GM12878 (cell line): ENCODE data around the gene TOMM20. TPM values are rescaled to one million over a fixed set of nuclear protein-coding genes. Genes with fewer than 3 reads are reported as not detected.
"Not testable (repeated sequence)": the region's sequence is repeated elsewhere in the genome, so short reads cannot be mapped to it uniquely, and the experiment has no call there.

ENCODE experiments used
- ATAC-seq: fragments of 200-7000 bp; cut with Tn5 transposase; 3 replicates; pipeline ENCODE4 v1.9.1; 2020; ENCODE audit warnings: mild to moderate bottlenecking, moderate library complexity
- BruUV-seq: library from RNA; stranded (reverse); fragments of 400-500 nt; replicated peaks from 2 replicates; lab custom pipeline; 2021; lab: Mats Ljungman, UMichigan
- CTCF ChIA-PET: fragments of 300-600 bp; sonication (Branson Sonifier 250); formaldehyde crosslinking; extraction: SDS; loops from one replicate; lab custom pipeline; 2021; ENCODE audit warnings: inconsistent platforms; lab: Yijun Ruan, JAX
- POLR2A ChIA-PET: fragments of 350-600 bp; formaldehyde crosslinking; extraction: SDS; loops from one replicate; lab custom pipeline; 2021; ENCODE audit warnings: inconsistent platforms; lab: Charles Lee
- RAD21 ChIA-PET: fragments of 300-600 bp; sonication (Branson Sonifier 250); formaldehyde crosslinking; loops from one replicate; lab custom pipeline; 2023; ENCODE audit warnings: antibody characterized with exemption; ENCODE audit not compliant: unreplicated experiment; lab: Charles Lee
- SMC1A ChIA-PET: fragments of 300-600 bp; sonication (Branson Sonifier 250); formaldehyde crosslinking; loops from one replicate; lab custom pipeline; 2023; ENCODE audit not compliant: unreplicated experiment, uncharacterized antibody; lab: Charles Lee
- DNase-seq: peaks from one replicate; pipeline ENCODE4 v3.0.0-alpha.2; 2011; ENCODE audit warnings: low read depth, low spot score
- FAIRE-seq: peaks from 3 replicates; lab custom pipeline; 2011; peaks lifted over from hg19 to GRCh38; lab: Jason Lieb, UNC
- H2AFZ ChIP-seq: 2 replicates; pipeline ENCODE4 v1.6.0; 2011; ENCODE audit warnings: low read depth, low read length, control low read depth; ENCODE audit not compliant: control insufficient read depth
- H3K27ac ChIP-seq: 2 replicates; pipeline ENCODE4 v1.5.1; 2011; ENCODE audit warnings: control low read depth; ENCODE audit not compliant: control insufficient read depth, insufficient read depth
- H3K27me3 ChIP-seq, 2 experiments: replicated peaks in 1 of 2; 2 replicates each; pipeline versions ENCODE4 v1.6.0 to v1.6.1; 2011; ENCODE audit warnings: low read length in 1 of 2; ENCODE audit not compliant: control insufficient read depth in 2 of 2, insufficient read depth in 2 of 2
- H3K36me3 ChIP-seq, 2 experiments: 2 replicates each; pipeline ENCODE4 v1.5.1; 2011; ENCODE audit warnings: low read length in 1 of 2; ENCODE audit not compliant: control insufficient read depth in 2 of 2, insufficient read depth in 2 of 2
- H3K4me1 ChIP-seq: 2 replicates; pipeline ENCODE4 v1.6.1; 2011; ENCODE audit warnings: mild to moderate bottlenecking, low read length, moderate library complexity, mixed read lengths; ENCODE audit not compliant: control insufficient read depth, insufficient read depth
- H3K4me2 ChIP-seq: 2 replicates; pipeline ENCODE4 v1.6.0; 2011; ENCODE audit warnings: control low read depth; ENCODE audit not compliant: control insufficient read depth, insufficient read depth
- H3K4me3 ChIP-seq: fragments of 200-600 bp; sonication (generic); 2 replicates; pipeline ENCODE4 v1.5.1; 2016
- H3K79me2 ChIP-seq: 2 replicates; pipeline ENCODE4 v1.6.0; 2011; ENCODE audit warnings: low read length; ENCODE audit not compliant: control insufficient read depth, insufficient read depth
- H3K9ac ChIP-seq: 2 replicates; pipeline ENCODE4 v1.8.0; 2011; ENCODE audit warnings: low read length, control low read depth, mixed read lengths; ENCODE audit not compliant: control insufficient read depth, insufficient read depth
- H3K9me3 ChIP-seq: replicated peaks from 3 replicates; pipeline ENCODE4 v1.5.1; 2011; ENCODE audit warnings: mild to moderate bottlenecking, low read length; ENCODE audit not compliant: control insufficient read depth, insufficient read depth
- H4K20me1 ChIP-seq: 2 replicates; pipeline ENCODE4 v1.6.0; 2011; ENCODE audit not compliant: control insufficient read depth, insufficient read depth
- CBFB ChIP-seq: IDR thresholded peaks from 2 replicates; pipeline ENCODE4 v1.6.1; 2016; ENCODE audit warnings: antibody characterized with exemption, low read depth
- DPF2 ChIP-seq: fragments of 450-650 bp; IDR thresholded peaks from 2 replicates; pipeline ENCODE4 v1.6.1; 2017; ENCODE audit warnings: mild to moderate bottlenecking
- ETV6 ChIP-seq, 2 experiments: fragments of 450-650 bp in 1 of 2; IDR thresholded peaks in 1 of 2; conservative IDR thresholded peaks in 1 of 2; 2 replicates each; pipeline ENCODE4 v1.6.1; 2014; ENCODE audit warnings: antibody characterized with exemption in 1 of 2, borderline replicate concordance in 1 of 2, low read depth in 1 of 2, mild to moderate bottlenecking in 1 of 2, moderate library complexity in 1 of 2
- HDGF ChIP-seq: fragments of 450-650 bp; IDR thresholded peaks from 2 replicates; pipeline ENCODE4 v1.6.1; 2016; ENCODE audit warnings: antibody characterized with exemption
- MTA2 ChIP-seq: fragments of 450-650 bp; IDR thresholded peaks from 2 replicates; pipeline ENCODE4 v1.6.1; 2016; ENCODE audit warnings: low read depth, mild to moderate bottlenecking, moderate library complexity
- NBN ChIP-seq: fragments of 450-650 bp; IDR thresholded peaks from 2 replicates; pipeline ENCODE4 v1.6.1; 2016
- NR2F1 ChIP-seq: fragments of 450-650 bp; conservative IDR thresholded peaks from 2 replicates; pipeline ENCODE4 v1.6.1; 2017; ENCODE audit warnings: mild to moderate bottlenecking
- SIN3A ChIP-seq: IDR thresholded peaks from 2 replicates; pipeline ENCODE4 v1.6.1; 2012; ENCODE audit warnings: low read depth, low read length, improper control_type of control experiment
- SKIL ChIP-seq: fragments of 450-650 bp; IDR thresholded peaks from 2 replicates; pipeline ENCODE4 v1.6.1; 2017; ENCODE audit warnings: mild to moderate bottlenecking, low read depth, inconsistent platforms; ENCODE audit not compliant: poor library complexity, severe bottlenecking
- SRF ChIP-seq, 2 experiments: IDR thresholded peaks; 2 replicates each; pipeline ENCODE4 v1.6.1; 2011; ENCODE audit warnings: low read depth in 2 of 2, low read length in 2 of 2, mild to moderate bottlenecking in 1 of 2, moderate library complexity in 1 of 2
- WGBS: methylation state at CpG from one replicate; pipeline ENCODE4 v1.1.6; 2016; ENCODE audit warnings: low lambda C conversion rate; ENCODE audit not compliant: insufficient replicate concordance, insufficient coverage; ENCODE audit errors: missing lambda C conversion rate; 5-methylcytosine and 5-hydroxymethylcytosine counted together
- in situ Hi-C: fragments of 300-500 bp; cut with MboI; formaldehyde crosslinking; loops from 9 replicates; pipeline ENCODE4 v1.14.3; 2018; ENCODE audit warnings: mixed read lengths
- intact Hi-C: fragments of 100-400 bp; cut with micrococcal nuclease; formaldehyde crosslinking; loops from one replicate; pipeline ENCODE4 v1.14.2; 2022; ENCODE audit not compliant: unreplicated experiment
- polyA plus RNA-seq, 11 experiments: library from polyadenylated mRNA; depleted of rRNA in 4 of 11; unstranded in 6 of 11; stranded (reverse) in 5 of 11; fragments of >200 nt; fragmentation: Nextera tagmentation in 4 of 11; fragmentation: Illumina TruSeq in 1 of 11; extraction: Ambion mirVana in 4 of 11; extraction: Trizol in 1 of 11; gene quantifications; 1 replicate in 1 of 11; 2 replicates in 10 of 11; pipeline versions ENCODE4 v1.2.1 to v1.2.3, GENCODE V29; 2011 to 2016; ENCODE audit warnings: inconsistent platforms in 2 of 11, missing spikeins in 2 of 11, low read depth in 1 of 11
- total RNA-seq, 4 experiments: library from RNA; depleted of rRNA in 3 of 4; stranded (reverse); fragments of >200 nt in 3 of 4; fragmentation: Illumina TruSeq in 1 of 4; extraction: Trizol in 1 of 4; gene quantifications; 2 replicates each; pipeline versions ENCODE4 v1.2.1 to v1.2.3, GENCODE V29; 2013 to 2021

Gene TOMM20
- total and polyA plus RNA-seq, 10 of the 15 experiments (the other 5 are each of a cell fraction or from before 2014, with no cell fraction given), result 39.8 to 138 (median 70.1) TPM

- Histone ChIP-seq H3K79me2 (peaks cover 11% of the 10 kb centered on the region), H3K4me1 (peaks cover 64% of the 10 kb centered on the region), H3K27ac (peak overlapping the region; percentile 95)
- BruUV-seq, H3K9me3 ChIP-seq, H3K4me3 ChIP-seq, FAIRE-seq, H3K36me3 ChIP-seq, DNase-seq, H4K20me1 ChIP-seq, intact Hi-C loops, H3K27me3 ChIP-seq, H3K9ac ChIP-seq, H3K4me2 ChIP-seq, H2AFZ ChIP-seq, ATAC-seq: not testable (repeated sequence)
- in situ Hi-C loops, result loop anchor here (5.0 to 25.0 kb wide), 6 partner anchors 103 to 968 kb away; no protein-coding TSS in a partner anchor
- ChIA-PET POLR2A (interaction anchor here (0.5 to 1.8 kb wide), 2 partner anchors 28 to 69 kb away, joined by 6 to 7 read pairs; no protein-coding TSS in a partner anchor), RAD21 (interaction anchor here (0.6 to 7.9 kb wide), 19 partner anchors 32 to 615 kb away, joined by 3 to 85 read pairs (median 5); no protein-coding TSS in a partner anchor), CTCF (interaction anchor here (1.0 to 2.5 kb wide), 6 partner anchors 16 to 580 kb away, joined by 4 to 7 read pairs (median 4); no protein-coding TSS in a partner anchor), SMC1A (interaction anchor here (0.6 to 11.3 kb wide), 17 partner anchors 61 to 592 kb away, joined by 3 to 174 read pairs (median 7); no protein-coding TSS in a partner anchor)
- WGBS, result 90% methylated on average over 4 of the region's 4 CpGs
- TF ChIP-seq HDGF, result 0 out of 2 replicates have a peak, but pooled peaks have one; percentile 26
- TF ChIP-seq NBN, result 0 out of 2 replicates have a peak, but pooled peaks have one; percentile 36
- peak; percentile 22; the same call in 1 of the 2 replicates for TF ChIP-seq MTA2
Observed at GRCh38 chr1:235080297-235080657, 48.4 kb downstream of the TOMM20 start.

GRCh38 chr1:235079443-235080296 lies 49.0 kb downstream of the TOMM20 start:
- H3K9ac ChIP-seq, result peak overlapping the region; percentile 64
- POLR2A ChIA-PET, result interaction anchor here (0.5 to 1.8 kb wide), 7 partner anchors 28 to 237 kb away, joined by 3 to 7 read pairs (median 4); no protein-coding TSS in a partner anchor
- TF ChIP-seq SRF (IDR thresholded peaks at IDR 0.05; ENCODE audit: low read depth in 2 of 2, low read length in 2 of 2) (peak in 1 of 2 experiments; percentile 18; a peak in 1 of 4 replicates), MTA2 (peak; percentile 88), SIN3A (no peak), CBFB (peak; percentile 69), NR2F1 (peak; percentile 77; the same call in 1 of the 2 replicates), SKIL (peak; percentile 18), ETV6 (conservative IDR thresholded peaks at IDR 0.05 in 1 of 2, IDR thresholded peaks at IDR 0.05 in 1 of 2; ENCODE audit: borderline replicate concordance in 1 of 2, low read depth in 1 of 2) (peak in 1 of 2 experiments; percentile 67; a peak in 1 of 4 replicates), DPF2 (peak; percentile 74; the same call in 1 of the 2 replicates)

More at GRCh38 chr1:235079443-235080296, 49.0 kb downstream of the TOMM20 start:
- H4K20me1 ChIP-seq, result no peaks in the 10 kb centered on the region
- peak overlapping the region; percentile 11 for H3K4me2 ChIP-seq
- 26% methylated on average over 8 of the region's 8 CpGs for WGBS
- H3K4me1 ChIP-seq, result peaks cover 69% of the 10 kb centered on the region
- peak overlapping the region; percentile 95 for H3K27ac ChIP-seq
- SMC1A ChIA-PET, result interaction anchor here (0.6 to 11.3 kb wide), 34 partner anchors 20 to 682 kb away, joined by 3 to 174 read pairs (median 4); no protein-coding TSS in a partner anchor
- RAD21 ChIA-PET, result interaction anchor here (0.6 to 7.9 kb wide), 31 partner anchors 31 to 614 kb away, joined by 3 to 85 read pairs (median 4); no protein-coding TSS in a partner anchor
- no TSS peak for BruUV-seq
- ATAC-seq (peak; percentile 21), FAIRE-seq (no peak), DNase-seq (no peak)
- H3K9me3 ChIP-seq, result no peaks in the 10 kb centered on the region
- H3K36me3 ChIP-seq, result no peaks in the 10 kb centered on the region
- H2AFZ ChIP-seq, result no peak overlapping the region; the same call in 1 of the 2 replicates
- peaks cover 11% of the 10 kb centered on the region for H3K79me2 ChIP-seq
- CTCF ChIA-PET, result interaction anchor here (0.8 to 2.5 kb wide), 11 partner anchors 14 to 580 kb away, joined by 3 to 7 read pairs (median 4); no protein-coding TSS in a partner anchor
- intact Hi-C loops, result no loop called here
- H3K27me3 ChIP-seq, result no peaks in the 10 kb centered on the region
- no peak overlapping the region for H3K4me3 ChIP-seq
- in situ Hi-C loops, result loop anchor here (5.0 to 25.0 kb wide), 6 partner anchors 102 to 967 kb away; no protein-coding TSS in a partner anchor
